IPS-15b (cell line): ENCODE measurements around the gene LYPD6B.
"Not testable (repeated sequence)": the region's sequence is repeated elsewhere in the genome, so short reads cannot be mapped to it uniquely, and the experiment has no call there.

ENCODE experiments used
- H3K27me3 ChIP-seq: one replicate; pipeline ENCODE4 v1.6.1; 2013; ENCODE audit warnings: low read length; ENCODE audit not compliant: control insufficient read depth, insufficient read depth
- H3K36me3 ChIP-seq: one replicate; pipeline ENCODE4 v1.6.1; 2013; ENCODE audit warnings: low read length; ENCODE audit not compliant: control insufficient read depth, insufficient read depth
- H3K4me1 ChIP-seq: one replicate; pipeline ENCODE4 v1.6.1; 2013; ENCODE audit warnings: mild to moderate bottlenecking, low read length; ENCODE audit not compliant: control insufficient read depth, insufficient read depth
- H3K4me3 ChIP-seq: one replicate; pipeline ENCODE4 v1.5.1; 2013; ENCODE audit warnings: low read depth, low read length
- H3K9ac ChIP-seq: one replicate; pipeline ENCODE4 v1.6.1; 2013; ENCODE audit warnings: low read depth, mild to moderate bottlenecking, low read length
- H3K9me3 ChIP-seq: one replicate; pipeline ENCODE4 v1.6.1; 2013; ENCODE audit warnings: mild to moderate bottlenecking, low read length; ENCODE audit not compliant: control insufficient read depth, insufficient read depth

Gene LYPD6B

GRCh38 chr2:149246186-149246585, 207.7 kb downstream of the LYPD6B start:
- no peaks in the 10 kb centered on the region for H3K27me3 ChIP-seq
- H3K9ac ChIP-seq: no peak overlapping the region
- no peak overlapping the region for H3K4me3 ChIP-seq
- no peaks in the 10 kb centered on the region for H3K36me3 ChIP-seq
- H3K9me3 ChIP-seq: no peaks in the 10 kb centered on the region
- H3K4me1 ChIP-seq: no peaks in the 10 kb centered on the region

GRCh38 chr2:149251436-149251835, 212.9 kb downstream of the LYPD6B start:
- H3K27me3 ChIP-seq, H3K36me3 ChIP-seq, H3K9me3 ChIP-seq, H3K4me1 ChIP-seq, H3K4me3 ChIP-seq, H3K9ac ChIP-seq: not testable (repeated sequence)

DNA sequence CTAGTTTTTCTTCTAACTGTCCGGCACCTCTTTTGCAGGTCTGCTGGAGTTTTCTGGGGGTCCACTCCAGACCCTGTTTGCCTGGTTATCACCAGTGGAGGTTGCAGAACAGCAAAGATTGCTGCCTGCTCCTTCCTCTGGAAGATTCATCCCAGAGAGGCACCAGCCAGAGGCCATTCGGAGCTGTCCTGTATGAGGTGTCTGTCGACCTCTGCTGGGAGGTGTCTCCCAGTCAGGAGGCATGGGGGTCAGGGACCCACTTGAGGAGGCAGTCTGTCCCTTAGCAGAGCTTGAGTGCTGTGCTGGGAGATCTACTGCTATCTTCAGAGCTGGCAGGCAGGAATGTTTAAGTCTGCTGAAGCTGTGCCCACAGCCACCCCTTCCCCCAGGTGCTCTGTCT, 218.4 kb downstream of the LYPD6B start:
- not testable (repeated sequence) for H3K4me1 ChIP-seq, H3K27me3 ChIP-seq, H3K9ac ChIP-seq, H3K4me3 ChIP-seq, H3K9me3 ChIP-seq, H3K36me3 ChIP-seq

DNA sequence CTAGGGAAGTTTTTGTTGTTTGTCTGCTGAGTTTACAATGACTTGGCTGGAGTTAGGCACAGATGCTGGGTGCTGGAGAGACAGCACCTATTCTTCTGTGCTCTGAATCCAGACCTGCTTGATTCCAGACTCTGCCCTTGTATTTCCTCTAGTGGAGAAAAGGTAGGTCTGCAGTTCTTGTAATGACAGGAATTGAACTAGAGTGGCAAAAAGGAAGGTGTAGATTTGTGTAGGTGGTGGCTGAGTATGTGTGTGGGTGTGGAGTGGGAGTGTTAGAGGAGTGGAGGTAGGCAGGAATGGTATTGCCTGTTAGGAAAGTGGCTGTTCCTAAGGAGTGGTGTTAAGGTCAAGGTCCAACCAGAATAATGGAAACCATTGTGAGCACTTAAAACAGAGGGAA, 220.0 kb downstream of the LYPD6B start:
- Histone ChIP-seq H3K36me3 (no peaks in the 10 kb centered on the region), H3K4me3 (no peak overlapping the region), H3K9ac (no peak overlapping the region), H3K4me1 (peaks cover 3% of the 10 kb centered on the region), H3K27me3 (no peaks in the 10 kb centered on the region), H3K9me3 (no peaks in the 10 kb centered on the region)

DNA sequence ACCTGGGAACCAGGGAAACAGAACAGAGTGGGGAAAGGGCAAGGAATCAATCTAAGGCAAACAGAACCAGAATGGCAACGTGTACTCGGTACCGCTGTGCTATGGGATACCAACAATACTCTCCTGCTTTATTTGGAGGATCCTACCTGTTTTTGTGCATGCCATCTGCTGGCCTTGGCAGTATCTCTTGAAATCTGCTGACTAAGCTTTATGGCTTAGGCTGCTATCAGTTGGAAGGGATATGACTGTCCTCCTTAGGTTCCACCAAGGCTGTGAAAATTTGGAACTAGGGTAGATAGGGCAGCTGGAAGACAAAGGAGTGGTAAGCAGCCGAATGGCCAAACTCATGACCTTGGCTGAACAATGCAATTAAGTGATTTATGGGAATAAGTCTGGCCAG, 220.6 kb downstream of the LYPD6B start:
- no peaks in the 10 kb centered on the region for H3K36me3 ChIP-seq
- H3K4me1 ChIP-seq: peaks cover 3% of the 10 kb centered on the region

GRCh38 chr2:149261692-149262091, 223.2 kb downstream of the LYPD6B start:
- H3K9ac ChIP-seq: no peak overlapping the region
- H3K4me1 ChIP-seq: peaks cover 3% of the 10 kb centered on the region
- no peaks in the 10 kb centered on the region for H3K36me3 ChIP-seq
- H3K4me3 ChIP-seq: no peak overlapping the region
- H3K9me3 ChIP-seq: no peaks in the 10 kb centered on the region
- H3K27me3 ChIP-seq: no peaks in the 10 kb centered on the region

More for the DNA sequence above, 220.6 kb downstream of the LYPD6B start:
- no peaks in the 10 kb centered on the region for H3K27me3 ChIP-seq
- no peaks in the 10 kb centered on the region for H3K9me3 ChIP-seq
- H3K4me3 ChIP-seq: no peak overlapping the region
- H3K9ac ChIP-seq: no peak overlapping the region
